Heart left ventricle (tissue), 13 donors: ENCODE data around the gene NFKB1.

Experiments
- POLR2A ChIP-seq, 2 donors: fragments of 450-650 bp; IDR thresholded peaks; one replicate each; pipeline ENCODE4 v1.6.1; 2017; ENCODE audit warnings: antibody characterized with exemption in 2 of 2, mild to moderate bottlenecking in 2 of 2, moderate library complexity in 2 of 2
- TF ChIP-seq, protein P1 (sequence below), 12 donors: fragments of 200-600 bp; sonication (generic) in 4 of 12; IDR thresholded peaks; one replicate each; pipeline versions ENCODE4 v1.5.0 to v1.8.0; 2018 to 2022; ENCODE audit warnings: antibody characterized with exemption in 12 of 12, mild to moderate bottlenecking in 5 of 12
- donor health status: ischemic (EF 13 %, LVEDD 7.1; RV severe dilation, severe dysfunction).
- donor health status: DM: no; HTN: yes; CAD: no.
- donor health status: DM: no; HTN: no; CAD: no.
- donor health status: ischemic (EF 25% LVEDD 6.9; RV normal size, moderate dysfunction).
- donor health status: ischemic (EF 25% LVEDD 5.7; RV mildly dilated, moderate dysfunction).
- donor health status: ischemic (EF 35%, LVEDD 5.7; RV mildly dilated, moderate dysfunction).
- donor health status: nonischemic (EF 11% LVEDD 7.7; RV severe dilation, severe dysfunction).
- donor health status: DM: yes; HTN: yes; CAD: no.
- donor health status: PGD.
- donor health status: ischemic (EF 29% LVEDD 5.4; RV normal size, mild dysfunction).
- donor health status: nonischemic (EF 23%, LVEDD 6.1; RV moderate dilation, normal function).

DNA sequence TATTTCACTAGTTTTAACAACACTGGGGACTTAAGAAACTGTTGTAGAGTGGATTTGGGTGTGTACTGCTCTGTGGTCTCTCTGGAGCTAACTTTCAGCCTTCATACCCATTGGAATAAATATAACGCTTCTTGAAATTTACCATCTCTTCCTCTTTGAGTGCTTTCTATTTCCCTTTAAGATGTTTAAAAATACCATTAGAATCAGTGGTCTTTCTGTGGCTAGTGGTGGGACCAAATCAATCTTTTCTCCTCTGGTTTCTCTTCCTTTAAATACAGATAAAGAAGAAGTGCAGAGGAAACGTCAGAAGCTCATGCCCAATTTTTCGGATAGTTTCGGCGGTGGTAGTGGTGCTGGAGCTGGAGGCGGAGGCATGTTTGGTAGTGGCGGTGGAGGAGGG lies 92.0 kb downstream of the NFKB1 start:
- TF ChIP-seq, protein P1, sequence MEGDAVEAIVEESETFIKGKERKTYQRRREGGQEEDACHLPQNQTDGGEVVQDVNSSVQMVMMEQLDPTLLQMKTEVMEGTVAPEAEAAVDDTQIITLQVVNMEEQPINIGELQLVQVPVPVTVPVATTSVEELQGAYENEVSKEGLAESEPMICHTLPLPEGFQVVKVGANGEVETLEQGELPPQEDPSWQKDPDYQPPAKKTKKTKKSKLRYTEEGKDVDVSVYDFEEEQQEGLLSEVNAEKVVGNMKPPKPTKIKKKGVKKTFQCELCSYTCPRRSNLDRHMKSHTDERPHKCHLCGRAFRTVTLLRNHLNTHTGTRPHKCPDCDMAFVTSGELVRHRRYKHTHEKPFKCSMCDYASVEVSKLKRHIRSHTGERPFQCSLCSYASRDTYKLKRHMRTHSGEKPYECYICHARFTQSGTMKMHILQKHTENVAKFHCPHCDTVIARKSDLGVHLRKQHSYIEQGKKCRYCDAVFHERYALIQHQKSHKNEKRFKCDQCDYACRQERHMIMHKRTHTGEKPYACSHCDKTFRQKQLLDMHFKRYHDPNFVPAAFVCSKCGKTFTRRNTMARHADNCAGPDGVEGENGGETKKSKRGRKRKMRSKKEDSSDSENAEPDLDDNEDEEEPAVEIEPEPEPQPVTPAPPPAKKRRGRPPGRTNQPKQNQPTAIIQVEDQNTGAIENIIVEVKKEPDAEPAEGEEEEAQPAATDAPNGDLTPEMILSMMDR (IDR thresholded peaks at IDR 0.05): no peak
- TF ChIP-seq POLR2A (IDR thresholded peaks at IDR 0.05): no peak
